ENCODE data around the gene MYOZ2. TPM values are rescaled to one million over a fixed set of nuclear protein-coding genes. Genes with fewer than 3 reads are reported as not detected.

Gene MYOZ2
- not detected for total RNA-seq

GRCh38 chr4:119135721-119136121 is at the start of gene MYOZ2:
Gene MYOZ2 (plus strand): TSS chr4:119135832. CDS start chr4:119136526, 694 bp downstream.
- no peak for ATAC-seq (replicated peaks in 1 of 2)
- H3K27me3 Mint-ChIP-seq (ENCODE audit: low read depth), result no peaks in the 10 kb centered on the region
- no peaks in the 10 kb centered on the region for H3K36me3 Mint-ChIP-seq (ENCODE audit: insufficient read depth in 2 of 2)
- DNase-seq, result no peak
- H3K9me3 Mint-ChIP-seq, result no peaks in the 10 kb centered on the region
- H3K27ac Mint-ChIP-seq, result no peak within 1 kb of the TSS
- H3K4me3 Mint-ChIP-seq, result no peak within 1 kb of the TSS
- H3K4me1 Mint-ChIP-seq (ENCODE audit: low read depth), result peaks cover 16% of the 10 kb centered on the region

- no peak overlapping the region for H3K4me3 Mint-ChIP-seq
- no peak for ATAC-seq (replicated peaks in 1 of 2)
- H3K27me3 Mint-ChIP-seq (ENCODE audit: low read depth), result no peaks in the 10 kb centered on the region
- H3K4me1 Mint-ChIP-seq (ENCODE audit: low read depth), result no peaks in the 10 kb centered on the region
- no peak overlapping the region for H3K27ac Mint-ChIP-seq
- DNase-seq, result no peak
- H3K36me3 Mint-ChIP-seq (ENCODE audit: insufficient read depth in 2 of 2), result no peaks in the 10 kb centered on the region
- H3K9me3 Mint-ChIP-seq, result no peaks in the 10 kb centered on the region
These were observed 48.5 kb upstream of the MYOZ2 start for GRCh38 chr4:119087121-119087520.

GRCh38 chr4:119087656-119088055 is 48.0 kb upstream of the MYOZ2 start:
- Mint-ChIP-seq H3K9me3 (no peaks in the 10 kb centered on the region), H3K4me3 (no peak overlapping the region), H3K27me3 (ENCODE audit: low read depth) (no peaks in the 10 kb centered on the region), H3K4me1 (ENCODE audit: low read depth) (no peaks in the 10 kb centered on the region), H3K36me3 (ENCODE audit: insufficient read depth in 2 of 2) (no peaks in the 10 kb centered on the region), H3K27ac (no peak overlapping the region)
- ATAC-seq (replicated peaks in 1 of 2) (no peak), DNase-seq (no peak)

GRCh38 chr4:119093042-119093827 is 42.4 kb upstream of the MYOZ2 start:
- DNase-seq, result no peak
- peaks cover 7% of the 10 kb centered on the region for H3K4me1 Mint-ChIP-seq (ENCODE audit: low read depth)
- H3K36me3 Mint-ChIP-seq (ENCODE audit: insufficient read depth in 2 of 2), result no peaks in the 10 kb centered on the region
- H3K9me3 Mint-ChIP-seq, result no peaks in the 10 kb centered on the region
- H3K27ac Mint-ChIP-seq, result no peak overlapping the region
- no peak for ATAC-seq (replicated peaks in 1 of 2)
- H3K27me3 Mint-ChIP-seq (ENCODE audit: low read depth), result peaks cover 22% of the 10 kb centered on the region
- no peak overlapping the region for H3K4me3 Mint-ChIP-seq

- H3K9me3 Mint-ChIP-seq, result no peaks in the 10 kb centered on the region
- H3K4me1 Mint-ChIP-seq (ENCODE audit: low read depth), result peaks cover 7% of the 10 kb centered on the region
- H3K36me3 Mint-ChIP-seq (ENCODE audit: insufficient read depth in 2 of 2), result no peaks in the 10 kb centered on the region
- DNase-seq, result no peak
- peaks cover 22% of the 10 kb centered on the region for H3K27me3 Mint-ChIP-seq (ENCODE audit: low read depth)
- no peak overlapping the region for H3K27ac Mint-ChIP-seq
- no peak overlapping the region for H3K4me3 Mint-ChIP-seq
- ATAC-seq (replicated peaks in 1 of 2), result no peak
These were observed 38.2 kb upstream of the MYOZ2 start for GRCh38 chr4:119097282-119097900.

- H3K36me3 Mint-ChIP-seq (ENCODE audit: insufficient read depth in 2 of 2), result no peaks in the 10 kb centered on the region
- H3K9me3 Mint-ChIP-seq, result no peaks in the 10 kb centered on the region
- H3K27me3 Mint-ChIP-seq (ENCODE audit: low read depth), result peaks cover 19% of the 10 kb centered on the region
- no peak for ATAC-seq (replicated peaks in 1 of 2)
- peaks cover 7% of the 10 kb centered on the region for H3K4me1 Mint-ChIP-seq (ENCODE audit: low read depth)
- no peak for DNase-seq
- no peak overlapping the region for H3K4me3 Mint-ChIP-seq
- no peak overlapping the region for H3K27ac Mint-ChIP-seq
These were observed 37.3 kb upstream of the MYOZ2 start for GRCh38 chr4:119098306-119098705.

- no peak overlapping the region for H3K27ac Mint-ChIP-seq
- no peak overlapping the region for H3K4me3 Mint-ChIP-seq
- no peaks in the 10 kb centered on the region for H3K9me3 Mint-ChIP-seq
- ATAC-seq (replicated peaks in 1 of 2) (no peak), DNase-seq (no peak)
- H3K4me1 Mint-ChIP-seq (ENCODE audit: low read depth), result peaks cover 7% of the 10 kb centered on the region
- peaks cover 17% of the 10 kb centered on the region for H3K27me3 Mint-ChIP-seq (ENCODE audit: low read depth)
- no peaks in the 10 kb centered on the region for H3K36me3 Mint-ChIP-seq (ENCODE audit: insufficient read depth in 2 of 2)
These were observed 36.3 kb upstream of the MYOZ2 start for GRCh38 chr4:119099227-119099810.

- H3K36me3 Mint-ChIP-seq (ENCODE audit: insufficient read depth in 2 of 2), result no peaks in the 10 kb centered on the region
- peaks cover 7% of the 10 kb centered on the region for H3K4me1 Mint-ChIP-seq (ENCODE audit: low read depth)
- H3K27me3 Mint-ChIP-seq (ENCODE audit: low read depth), result peaks cover 10% of the 10 kb centered on the region
- H3K9me3 Mint-ChIP-seq, result no peaks in the 10 kb centered on the region
- ATAC-seq (replicated peaks in 1 of 2) (no peak), DNase-seq (no peak)
- H3K4me3 Mint-ChIP-seq, result no peak overlapping the region
- no peak overlapping the region for H3K27ac Mint-ChIP-seq
These were observed 35.0 kb upstream of the MYOZ2 start for GRCh38 chr4:119100655-119101054.

GRCh38 chr4:119103263-119103662 is 32.4 kb upstream of the MYOZ2 start:
- H3K4me3 Mint-ChIP-seq, result no peak overlapping the region
- no peaks in the 10 kb centered on the region for H3K36me3 Mint-ChIP-seq (ENCODE audit: insufficient read depth in 2 of 2)
- no peak for ATAC-seq (replicated peaks in 1 of 2)
- no peak for DNase-seq
- H3K27ac Mint-ChIP-seq, result no peak overlapping the region
- H3K27me3 Mint-ChIP-seq (ENCODE audit: low read depth), result no peaks in the 10 kb centered on the region
- H3K4me1 Mint-ChIP-seq (ENCODE audit: low read depth), result no peaks in the 10 kb centered on the region
- H3K9me3 Mint-ChIP-seq, result peaks cover 0 to 2% of the 10 kb centered on the region in 2 donors

GRCh38 chr4:119104644-119105273 is 30.9 kb upstream of the MYOZ2 start:
- H3K9me3 Mint-ChIP-seq, result peaks cover 0 to 2% of the 10 kb centered on the region in 2 donors
- H3K4me1 Mint-ChIP-seq (ENCODE audit: low read depth), result no peaks in the 10 kb centered on the region
- no peak for DNase-seq
- no peak overlapping the region for H3K27ac Mint-ChIP-seq
- no peaks in the 10 kb centered on the region for H3K36me3 Mint-ChIP-seq (ENCODE audit: insufficient read depth in 2 of 2)
- ATAC-seq (replicated peaks in 1 of 2), result no peak
- H3K4me3 Mint-ChIP-seq, result no peak overlapping the region
- no peaks in the 10 kb centered on the region for H3K27me3 Mint-ChIP-seq (ENCODE audit: low read depth)

GRCh38 chr4:119105605-119106004 is 30.0 kb upstream of the MYOZ2 start:
- Mint-ChIP-seq H3K4me3 (no peak overlapping the region), H3K36me3 (ENCODE audit: insufficient read depth in 2 of 2) (no peaks in the 10 kb centered on the region), H3K27me3 (ENCODE audit: low read depth) (no peaks in the 10 kb centered on the region), H3K9me3 (peaks cover 0 to 2% of the 10 kb centered on the region in 2 donors), H3K4me1 (ENCODE audit: low read depth) (no peaks in the 10 kb centered on the region), H3K27ac (no peak overlapping the region)
- DNase-seq, result no peak
- no peak for ATAC-seq (replicated peaks in 1 of 2)

- Mint-ChIP-seq H3K36me3 (ENCODE audit: insufficient read depth in 2 of 2) (no peaks in the 10 kb centered on the region), H3K9me3 (peaks cover 0 to 2% of the 10 kb centered on the region in 2 donors), H3K4me3 (no peak overlapping the region), H3K4me1 (ENCODE audit: low read depth) (no peaks in the 10 kb centered on the region), H3K27me3 (ENCODE audit: low read depth) (no peaks in the 10 kb centered on the region), H3K27ac (no peak overlapping the region)
- DNase-seq, result no peak
- ATAC-seq (replicated peaks in 1 of 2), result no peak
These were observed 29.3 kb upstream of the MYOZ2 start for GRCh38 chr4:119106036-119107000.
